ENCODE measurements around the gene GJC2. TPM values are rescaled to one million over a fixed set of nuclear protein-coding genes. Genes with fewer than 3 reads are reported as not detected.

GJC2 gene
- total RNA-seq, 6 donors from 2014 or later, result 1.4 to 8.7 (median 2.0) TPM

DNA sequence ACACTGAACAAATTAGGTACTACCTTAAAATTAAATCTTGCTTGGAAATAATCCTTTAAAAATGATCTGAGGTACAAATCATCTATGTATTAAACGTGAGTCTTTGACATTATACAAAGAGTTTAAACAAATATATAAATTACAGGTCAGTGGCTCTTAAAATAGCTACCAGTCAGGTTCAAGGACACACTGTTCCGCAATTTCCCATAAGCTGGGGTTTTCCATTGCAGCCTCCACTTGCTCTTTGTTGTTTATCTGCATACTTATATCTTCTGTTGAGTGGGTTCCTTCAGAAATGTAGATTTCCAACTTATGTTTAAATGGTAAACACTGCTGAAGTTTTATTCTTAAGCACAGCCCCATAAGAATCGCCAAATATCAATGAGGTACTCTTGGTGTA, 34.9 kb upstream of the GJC2 start:
- Histone ChIP-seq H3K9me3 (no peaks in the 10 kb centered on the region), H3K4me1 (peaks cover 7 to 8% (median 8%) of the 10 kb centered on the region in 4 donors), H3K27ac (no peak overlapping the region), H3K36me3 (no peaks in the 10 kb centered on the region), H3K27me3 (no peaks in the 10 kb centered on the region), H3K4me3 (no peak overlapping the region)
- 61 to 72% methylated on average over 3 of the region's 3 CpGs for WGBS, 2 donors
- ATAC-seq (ENCODE audit: low FRiP score in 2 of 2) (no peak), DNase-seq (no peak)
- TF ChIP-seq, protein P1, sequence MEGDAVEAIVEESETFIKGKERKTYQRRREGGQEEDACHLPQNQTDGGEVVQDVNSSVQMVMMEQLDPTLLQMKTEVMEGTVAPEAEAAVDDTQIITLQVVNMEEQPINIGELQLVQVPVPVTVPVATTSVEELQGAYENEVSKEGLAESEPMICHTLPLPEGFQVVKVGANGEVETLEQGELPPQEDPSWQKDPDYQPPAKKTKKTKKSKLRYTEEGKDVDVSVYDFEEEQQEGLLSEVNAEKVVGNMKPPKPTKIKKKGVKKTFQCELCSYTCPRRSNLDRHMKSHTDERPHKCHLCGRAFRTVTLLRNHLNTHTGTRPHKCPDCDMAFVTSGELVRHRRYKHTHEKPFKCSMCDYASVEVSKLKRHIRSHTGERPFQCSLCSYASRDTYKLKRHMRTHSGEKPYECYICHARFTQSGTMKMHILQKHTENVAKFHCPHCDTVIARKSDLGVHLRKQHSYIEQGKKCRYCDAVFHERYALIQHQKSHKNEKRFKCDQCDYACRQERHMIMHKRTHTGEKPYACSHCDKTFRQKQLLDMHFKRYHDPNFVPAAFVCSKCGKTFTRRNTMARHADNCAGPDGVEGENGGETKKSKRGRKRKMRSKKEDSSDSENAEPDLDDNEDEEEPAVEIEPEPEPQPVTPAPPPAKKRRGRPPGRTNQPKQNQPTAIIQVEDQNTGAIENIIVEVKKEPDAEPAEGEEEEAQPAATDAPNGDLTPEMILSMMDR (IDR thresholded peaks at IDR 0.05), result no peak
- TF ChIP-seq EP300 (IDR thresholded peaks at IDR 0.05) (peak in 1 of 4 donors; percentile 43), POLR2AphosphoS5 (IDR thresholded peaks at IDR 0.05) (no peak), POLR2A (IDR thresholded peaks at IDR 0.05) (no peak)

DNA sequence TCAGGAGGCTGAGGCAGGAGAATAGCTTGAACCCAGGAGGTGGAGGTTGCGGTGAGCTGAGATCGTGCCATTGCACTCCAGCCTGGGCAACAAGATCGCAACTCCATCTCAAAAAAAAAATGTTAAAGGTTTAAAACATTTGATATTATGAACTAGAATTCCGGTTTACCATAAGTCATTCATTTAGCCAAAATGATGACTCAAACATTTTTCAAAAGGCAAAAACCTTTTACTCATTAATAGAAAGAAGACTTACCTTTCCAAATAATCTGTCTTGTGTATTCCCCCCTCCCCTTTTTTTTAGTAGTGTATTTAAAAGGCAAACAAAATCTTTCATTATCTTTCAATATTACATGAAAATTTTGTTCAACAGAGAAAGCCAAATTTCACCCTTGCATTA, 32.4 kb upstream of the GJC2 start:
- no peaks in the 10 kb centered on the region for H3K36me3 ChIP-seq
- ATAC-seq (ENCODE audit: low FRiP score in 2 of 2) (no peak), DNase-seq (no peak)
- no peaks in the 10 kb centered on the region for H3K4me1 ChIP-seq
- TF ChIP-seq, protein P1 (IDR thresholded peaks at IDR 0.05), result no peak
- TF ChIP-seq POLR2A (IDR thresholded peaks at IDR 0.05), result no peak
- no peak for TF ChIP-seq EP300 (IDR thresholded peaks at IDR 0.05)
- TF ChIP-seq POLR2AphosphoS5 (IDR thresholded peaks at IDR 0.05), result no peak
- H3K27ac ChIP-seq, result no peak overlapping the region
- WGBS, 2 donors, result 96 to 97% methylated on average over 4 of the region's 4 CpGs
- H3K27me3 ChIP-seq, result no peaks in the 10 kb centered on the region
- no peak overlapping the region for H3K4me3 ChIP-seq
- H3K9me3 ChIP-seq, result no peaks in the 10 kb centered on the region

DNA sequence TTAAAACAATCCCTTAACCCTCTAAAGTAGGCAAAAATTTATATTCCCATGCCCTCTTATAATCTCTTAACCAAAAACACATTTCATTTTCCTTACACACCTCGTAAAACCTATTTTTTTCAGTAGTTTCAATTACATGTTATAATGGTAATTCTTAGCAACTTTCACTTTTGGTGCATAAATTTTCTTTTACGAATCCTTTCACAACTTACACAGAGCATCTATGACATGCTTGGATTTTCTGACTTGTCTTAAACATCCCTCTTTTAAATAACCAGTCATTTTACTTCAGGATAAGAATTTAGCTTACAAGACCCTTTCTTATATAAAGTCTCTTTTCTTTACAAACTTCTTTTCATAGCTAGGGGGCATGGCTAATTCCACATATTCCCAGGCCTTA, 31.7 kb upstream of the GJC2 start:
- Histone ChIP-seq H3K9me3 (no peaks in the 10 kb centered on the region), H3K36me3 (no peaks in the 10 kb centered on the region), H3K27ac (no peak overlapping the region), H3K4me1 (no peaks in the 10 kb centered on the region), H3K4me3 (no peak overlapping the region), H3K27me3 (no peaks in the 10 kb centered on the region)
- WGBS, 2 donors, result 89% methylated on average over 2 of the region's 2 CpGs
- no peak for ATAC-seq (ENCODE audit: low FRiP score in 2 of 2)
- no peak for TF ChIP-seq POLR2A (IDR thresholded peaks at IDR 0.05)
- no peak for TF ChIP-seq EP300 (IDR thresholded peaks at IDR 0.05)
- TF ChIP-seq, protein P1 (IDR thresholded peaks at IDR 0.05), result no peak
- no peak for TF ChIP-seq POLR2AphosphoS5 (IDR thresholded peaks at IDR 0.05)
- DNase-seq, result no peak

DNA sequence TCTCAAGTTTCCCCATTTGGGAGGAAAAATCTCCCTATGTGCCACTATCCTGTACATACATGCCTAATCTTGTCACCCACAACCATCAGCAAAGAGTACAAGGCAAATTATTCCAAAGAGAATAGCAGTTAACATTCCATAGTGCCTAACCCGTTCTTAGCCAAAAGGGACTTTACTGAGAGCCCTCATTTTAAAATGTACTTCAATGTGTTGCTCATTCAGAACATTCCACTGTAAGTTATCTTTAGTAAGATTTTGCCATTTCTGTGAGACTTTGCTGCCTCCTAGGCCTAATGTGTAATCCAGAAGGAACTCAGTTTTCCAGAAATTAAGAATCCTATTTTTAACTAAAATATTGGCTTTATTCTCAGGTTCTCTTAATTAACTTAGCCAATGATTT, 29.4 kb upstream of the GJC2 start:
- no peaks in the 10 kb centered on the region for H3K36me3 ChIP-seq
- ATAC-seq (ENCODE audit: low FRiP score in 2 of 2) (no peak), DNase-seq (no peak)
- TF ChIP-seq POLR2AphosphoS5 (IDR thresholded peaks at IDR 0.05) (no peak), POLR2A (IDR thresholded peaks at IDR 0.05) (no peak), EP300 (IDR thresholded peaks at IDR 0.05) (no peak)
- TF ChIP-seq, protein P1 (IDR thresholded peaks at IDR 0.05), result no peak
- H3K9me3 ChIP-seq, result no peaks in the 10 kb centered on the region
- H3K27ac ChIP-seq, result no peak overlapping the region
- H3K4me3 ChIP-seq, result no peak overlapping the region
- H3K4me1 ChIP-seq, result no peaks in the 10 kb centered on the region
- no peaks in the 10 kb centered on the region for H3K27me3 ChIP-seq
- WGBS, 2 donors, result 60 to 65% methylated on average over 1 of the region's 1 CpG

DNA sequence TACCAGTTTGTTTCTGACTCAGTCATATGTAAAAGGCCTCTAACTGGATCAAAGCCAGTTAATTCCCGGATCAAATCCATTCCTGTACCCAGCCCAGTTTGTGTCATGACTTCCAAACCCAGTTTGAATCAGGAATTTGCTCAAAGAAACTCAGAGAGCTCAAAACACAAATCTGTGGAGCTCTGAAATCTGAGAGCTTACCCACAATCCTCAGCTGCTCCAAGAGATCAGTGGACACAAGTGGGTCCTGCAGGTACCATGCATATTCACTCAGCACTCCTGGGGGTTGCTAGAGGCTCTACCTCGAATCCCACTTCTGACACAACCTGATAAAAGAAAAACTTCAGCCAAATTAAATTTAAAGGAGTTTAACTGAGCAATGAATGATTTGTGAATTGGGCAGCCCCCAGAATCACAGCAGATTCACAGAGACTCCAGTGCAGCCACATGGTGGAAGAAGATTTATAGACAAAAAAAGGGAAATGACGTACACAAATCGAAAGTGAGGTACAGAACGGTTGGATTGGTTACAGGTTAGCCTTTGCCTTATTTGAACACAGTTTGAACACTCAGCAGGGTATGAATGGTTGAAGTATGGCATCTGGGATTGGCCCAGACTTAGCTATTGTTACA, 28.8 kb upstream of the GJC2 start:
- H3K9me3 ChIP-seq, result no peaks in the 10 kb centered on the region
- H3K4me1 ChIP-seq, result no peaks in the 10 kb centered on the region
- H3K4me3 ChIP-seq, result no peak overlapping the region
- DNase-seq, result no peak
- TF ChIP-seq, protein P1 (IDR thresholded peaks at IDR 0.05), result no peak
- TF ChIP-seq POLR2AphosphoS5 (IDR thresholded peaks at IDR 0.05) (no peak), EP300 (IDR thresholded peaks at IDR 0.05) (no peak), POLR2A (IDR thresholded peaks at IDR 0.05) (no peak)
- 57 to 60% methylated on average over 5 of the region's 5 CpGs for WGBS, 2 donors
- no peaks in the 10 kb centered on the region for H3K36me3 ChIP-seq
- ATAC-seq (ENCODE audit: low FRiP score in 2 of 2), result no peak
- no peak overlapping the region for H3K27ac ChIP-seq
- H3K27me3 ChIP-seq, result no peaks in the 10 kb centered on the region

All from upper lobe of left lung (tissue), 6 donors.